ENCODE results near the gene MITF. TPM values are rescaled to one million over a fixed set of nuclear protein-coding genes. Genes with fewer than 3 reads are reported as not detected.

Gene MITF
- polyA plus RNA-seq, 1 donor: 2.8 TPM

DNA sequence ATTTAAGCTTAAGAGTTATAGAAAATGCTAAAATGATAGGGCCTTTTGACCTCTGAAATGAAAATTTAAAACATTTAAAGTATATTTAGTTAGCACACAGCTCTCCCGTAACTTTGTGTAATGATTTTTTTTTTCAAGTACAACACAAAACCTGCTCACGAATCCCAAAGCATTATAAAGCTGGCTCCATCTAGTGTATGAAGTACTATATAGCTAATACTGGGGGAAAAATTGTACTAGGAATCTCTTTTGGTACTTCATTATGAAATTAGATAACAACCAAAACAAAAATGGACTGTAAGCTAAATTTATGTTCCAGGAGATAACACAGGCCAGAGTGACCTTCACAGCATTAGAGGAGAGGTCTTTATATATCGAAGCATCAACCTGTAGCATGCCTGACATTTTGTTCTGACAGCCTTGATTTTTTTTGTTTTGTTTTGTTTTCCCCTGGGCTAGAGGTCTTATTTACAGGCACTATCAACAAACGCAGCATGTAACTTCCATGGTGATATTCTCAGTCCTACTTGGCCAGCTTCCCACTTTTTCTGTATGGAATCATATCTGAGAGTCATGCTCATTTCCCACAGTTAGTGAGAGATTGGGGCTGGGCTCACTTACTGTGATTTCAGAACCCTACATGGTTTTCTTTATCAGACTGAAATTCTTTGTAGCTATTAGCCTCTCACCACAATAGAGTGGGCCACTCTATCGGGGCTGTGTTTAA lies 116.3 kb downstream of the MITF start:
- Histone ChIP-seq H3K27me3 (ENCODE audit: control insufficient read depth, insufficient read depth, low read length) (no peaks in the 10 kb centered on the region), H3K9me3 (ENCODE audit: control insufficient read depth, low read depth, low read length) (no peaks in the 10 kb centered on the region), H3K4me1 (ENCODE audit: control insufficient read depth, insufficient read depth, low read length) (no peaks in the 10 kb centered on the region), H3K4me3 (ENCODE audit: low read length) (no peak overlapping the region), H3K36me3 (ENCODE audit: control insufficient read depth, insufficient read depth, low read length) (no peaks in the 10 kb centered on the region), H3K27ac (ENCODE audit: low read length) (no peak overlapping the region)
- DNase-seq: no peak
- 33% methylated on average over 1 of the region's 5 CpGs for WGBS (ENCODE audit: insufficient coverage, low lambda C conversion rate)

DNA sequence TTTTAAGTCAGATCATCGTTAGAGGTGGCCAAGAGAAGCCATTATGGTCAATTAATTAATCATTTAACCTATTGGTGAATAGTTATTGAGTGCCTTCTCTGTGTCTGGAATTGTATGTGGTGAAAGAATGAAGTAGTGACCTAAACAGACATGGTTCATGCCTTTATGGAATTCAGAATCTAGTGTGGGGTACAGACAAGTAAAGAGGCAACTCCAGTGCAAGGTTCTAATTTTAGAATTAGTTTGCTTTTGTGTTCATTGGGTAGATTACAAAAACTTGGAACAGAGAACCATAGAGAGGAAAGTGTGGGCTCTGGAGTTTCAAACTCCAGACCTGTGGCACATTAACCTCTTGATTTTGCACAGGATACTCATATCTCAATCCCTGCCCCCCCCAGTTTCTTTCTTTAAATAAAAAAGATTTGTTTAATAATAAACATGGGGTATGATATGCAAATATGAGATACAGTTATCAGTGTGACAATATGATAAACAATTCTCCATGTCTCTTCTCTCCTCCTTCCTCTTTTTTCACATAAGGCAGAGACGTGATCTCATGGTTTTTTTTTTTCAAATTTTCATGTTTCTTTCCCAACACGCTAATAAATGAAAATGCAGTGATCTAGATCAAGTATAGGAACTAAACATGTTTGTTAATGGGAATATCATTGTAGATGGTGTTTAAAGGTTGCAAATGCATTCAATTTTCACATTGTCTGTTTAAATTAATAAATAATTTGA lies 117.9 kb downstream of the MITF start:
- no peaks in the 10 kb centered on the region for H3K36me3 ChIP-seq (ENCODE audit: control insufficient read depth, insufficient read depth, low read length)
- no peak overlapping the region for H3K27ac ChIP-seq (ENCODE audit: low read length)
- WGBS (ENCODE audit: insufficient coverage, low lambda C conversion rate): 86% methylated on average over 3 of the region's 3 CpGs
- DNase-seq: no peak
- no peaks in the 10 kb centered on the region for H3K27me3 ChIP-seq (ENCODE audit: control insufficient read depth, insufficient read depth, low read length)
- no peaks in the 10 kb centered on the region for H3K4me1 ChIP-seq (ENCODE audit: control insufficient read depth, insufficient read depth, low read length)
- H3K9me3 ChIP-seq (ENCODE audit: control insufficient read depth, low read depth, low read length): no peaks in the 10 kb centered on the region
- no peak overlapping the region for H3K4me3 ChIP-seq (ENCODE audit: low read length)

DNA sequence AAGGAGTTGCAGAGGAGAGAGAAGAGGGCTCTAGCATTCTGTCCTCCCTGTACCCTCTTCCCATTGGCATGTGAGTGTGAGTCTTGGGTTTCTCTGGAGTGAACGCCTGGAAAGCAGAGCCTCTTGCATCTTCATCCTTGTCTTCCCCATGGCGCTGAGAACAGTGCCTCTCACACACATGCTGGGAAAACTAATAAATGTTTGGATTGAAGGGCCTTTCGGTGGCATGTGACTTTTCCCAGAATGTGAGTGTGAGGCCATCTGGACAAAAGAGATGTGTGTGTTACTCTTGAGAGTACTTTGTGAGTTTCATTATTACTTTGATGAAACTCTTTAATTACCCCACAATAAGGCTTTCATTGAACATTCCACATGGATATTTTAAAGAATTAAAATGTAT lies 122.3 kb downstream of the MITF start:
- no CpG with 5 or more reads among the region's 3 CpGs for WGBS (ENCODE audit: insufficient coverage, low lambda C conversion rate)
- H3K9me3 ChIP-seq (ENCODE audit: control insufficient read depth, low read depth, low read length): no peaks in the 10 kb centered on the region
- no peak overlapping the region for H3K27ac ChIP-seq (ENCODE audit: low read length)
- H3K36me3 ChIP-seq (ENCODE audit: control insufficient read depth, insufficient read depth, low read length): no peaks in the 10 kb centered on the region
- H3K4me1 ChIP-seq (ENCODE audit: control insufficient read depth, insufficient read depth, low read length): peaks cover 4% of the 10 kb centered on the region
- no peak overlapping the region for H3K4me3 ChIP-seq (ENCODE audit: low read length)
- no peaks in the 10 kb centered on the region for H3K27me3 ChIP-seq (ENCODE audit: control insufficient read depth, insufficient read depth, low read length)
- DNase-seq: no peak

DNA sequence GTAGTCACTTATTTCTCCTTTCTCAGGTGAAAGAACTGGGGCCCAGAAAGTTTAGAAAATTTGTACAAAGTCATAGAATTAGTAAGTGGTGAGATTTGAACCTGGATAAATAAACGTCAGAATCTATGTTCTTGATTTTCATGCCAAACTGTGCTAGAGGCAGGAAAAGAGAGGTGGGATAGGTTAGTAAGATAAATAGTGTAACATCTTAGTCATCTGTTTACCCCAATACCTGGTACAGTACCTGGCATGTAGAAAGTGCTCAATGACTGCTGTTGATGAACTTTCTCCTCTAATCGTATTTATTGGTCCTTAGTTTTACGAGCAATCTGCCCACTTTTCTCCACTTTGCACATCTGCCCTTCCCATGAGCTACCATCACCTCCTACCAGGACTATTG lies 124.9 kb downstream of the MITF start:
- no peak for DNase-seq
- H3K36me3 ChIP-seq (ENCODE audit: control insufficient read depth, insufficient read depth, low read length): no peaks in the 10 kb centered on the region
- H3K27ac ChIP-seq (ENCODE audit: low read length): peak overlapping the region; percentile 16
- 100% methylated on average over 2 of the region's 3 CpGs for WGBS (ENCODE audit: insufficient coverage, low lambda C conversion rate)
- no peaks in the 10 kb centered on the region for H3K9me3 ChIP-seq (ENCODE audit: control insufficient read depth, low read depth, low read length)
- H3K27me3 ChIP-seq (ENCODE audit: control insufficient read depth, insufficient read depth, low read length): no peaks in the 10 kb centered on the region
- H3K4me1 ChIP-seq (ENCODE audit: control insufficient read depth, insufficient read depth, low read length): peaks cover 4% of the 10 kb centered on the region
- H3K4me3 ChIP-seq (ENCODE audit: low read length): no peak overlapping the region

DNA sequence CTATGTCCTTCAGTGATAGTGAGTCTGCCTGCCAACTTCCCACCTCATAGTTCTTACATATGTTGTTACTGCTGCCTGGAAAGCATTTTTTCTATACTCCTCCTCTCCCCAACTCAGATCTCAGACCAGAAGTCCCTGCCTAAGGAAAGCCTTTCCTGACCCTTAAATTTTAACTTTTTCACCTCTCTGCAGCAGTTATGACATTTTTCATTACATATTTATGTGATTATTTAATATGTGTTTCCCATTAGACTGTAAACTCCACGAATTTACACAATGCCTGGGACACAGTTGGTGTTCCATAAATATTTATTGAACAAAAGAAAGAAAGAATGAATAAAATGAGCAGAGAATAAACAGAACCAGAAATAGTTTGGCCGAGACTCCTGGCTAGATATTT lies 125.5 kb downstream of the MITF start:
- peak overlapping the region; percentile 16 for H3K27ac ChIP-seq (ENCODE audit: low read length)

DNA sequence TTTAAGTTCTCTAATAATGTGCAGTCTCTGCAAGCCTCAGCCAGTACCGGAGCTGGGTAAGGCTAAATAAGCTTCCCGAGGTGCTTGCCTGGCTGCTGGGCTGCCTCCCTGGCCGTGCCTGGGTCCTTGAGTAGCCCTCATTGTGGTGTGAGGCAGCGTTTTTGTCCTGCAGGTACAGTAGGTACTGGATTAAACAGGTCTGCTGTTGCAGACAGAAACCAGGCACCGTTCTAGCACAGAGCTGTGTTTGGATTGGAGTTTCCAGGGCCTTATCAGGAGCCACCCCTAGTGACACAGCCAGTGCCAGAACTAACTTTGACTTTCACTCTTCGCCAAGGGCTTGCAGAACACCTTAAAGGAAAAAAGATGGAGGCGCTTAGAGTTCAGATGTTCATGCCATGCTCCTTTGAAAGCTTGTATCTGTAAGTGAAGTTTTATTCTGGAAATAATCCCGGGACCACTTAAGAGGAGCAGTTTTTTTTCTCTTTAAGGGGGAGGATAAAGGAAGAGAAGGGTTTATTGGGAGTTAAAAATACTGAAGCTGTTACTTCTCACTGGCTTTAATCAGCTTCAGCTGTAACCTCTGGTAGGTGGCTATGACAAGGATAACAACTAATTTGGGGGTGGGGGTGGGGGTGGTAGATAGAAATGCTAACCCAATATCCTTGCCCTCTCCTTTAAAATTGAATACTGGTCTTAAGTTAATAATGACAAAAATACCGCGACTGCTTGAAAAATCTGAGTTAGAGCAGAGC lies 126.8 kb downstream of the MITF start:
- no peak for DNase-seq
- peak overlapping the region; percentile 12 for H3K27ac ChIP-seq (ENCODE audit: low read length)
- H3K4me3 ChIP-seq (ENCODE audit: low read length): no peak overlapping the region
- no peaks in the 10 kb centered on the region for H3K27me3 ChIP-seq (ENCODE audit: control insufficient read depth, insufficient read depth, low read length)
- H3K4me1 ChIP-seq (ENCODE audit: control insufficient read depth, insufficient read depth, low read length): peaks cover 4% of the 10 kb centered on the region
- H3K9me3 ChIP-seq (ENCODE audit: control insufficient read depth, low read depth, low read length): no peaks in the 10 kb centered on the region
- WGBS (ENCODE audit: insufficient coverage, low lambda C conversion rate): 93% methylated on average over 2 of the region's 10 CpGs
- H3K36me3 ChIP-seq (ENCODE audit: control insufficient read depth, insufficient read depth, low read length): no peaks in the 10 kb centered on the region

More for the DNA sequence above, 125.5 kb downstream of the MITF start:
- Histone ChIP-seq H3K36me3 (ENCODE audit: control insufficient read depth, insufficient read depth, low read length) (no peaks in the 10 kb centered on the region), H3K9me3 (ENCODE audit: control insufficient read depth, low read depth, low read length) (no peaks in the 10 kb centered on the region), H3K4me1 (ENCODE audit: control insufficient read depth, insufficient read depth, low read length) (peaks cover 4% of the 10 kb centered on the region), H3K4me3 (ENCODE audit: low read length) (no peak overlapping the region), H3K27me3 (ENCODE audit: control insufficient read depth, insufficient read depth, low read length) (no peaks in the 10 kb centered on the region)
- DNase-seq: peak in 1 of 2 donors; percentile 9
- 85% methylated on average over 2 of the region's 2 CpGs for WGBS (ENCODE audit: insufficient coverage, low lambda C conversion rate)

DNA sequence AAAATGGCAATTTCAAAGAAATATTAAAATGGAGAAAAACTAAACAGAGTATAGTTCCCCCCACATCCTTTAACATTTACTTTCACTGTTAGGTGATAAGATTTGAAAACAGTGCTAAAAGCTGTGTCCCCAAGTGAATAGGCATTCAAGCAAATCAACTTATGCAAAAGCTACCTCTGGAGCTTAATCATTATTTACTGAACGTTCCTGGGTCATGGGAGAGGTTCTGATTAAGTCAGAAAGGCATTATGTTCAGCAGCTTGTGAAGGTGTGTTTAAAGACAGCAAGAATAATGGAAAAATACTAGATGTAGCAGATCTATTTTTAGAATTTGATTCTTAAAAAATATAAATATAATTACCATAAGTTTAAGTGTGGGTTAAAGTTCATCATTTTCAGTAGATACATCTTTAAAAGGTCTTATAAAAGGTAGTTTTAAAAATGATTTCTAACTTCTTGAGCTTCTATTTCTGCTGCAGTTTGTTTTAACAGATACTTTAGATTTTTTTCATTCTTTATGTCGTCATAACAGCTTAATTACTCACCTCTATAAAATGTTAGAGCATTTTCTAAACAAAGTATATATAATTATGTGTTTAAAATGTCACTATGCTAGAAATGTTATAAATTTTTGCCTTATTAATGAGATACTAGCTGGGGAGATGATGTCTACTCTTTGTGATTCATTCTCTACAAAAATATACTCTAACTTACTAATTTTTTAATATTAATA lies 127.9 kb downstream of the MITF start:
- no peaks in the 10 kb centered on the region for H3K9me3 ChIP-seq (ENCODE audit: control insufficient read depth, low read depth, low read length)
- no peak overlapping the region for H3K4me3 ChIP-seq (ENCODE audit: low read length)
- H3K27me3 ChIP-seq (ENCODE audit: control insufficient read depth, insufficient read depth, low read length): no peaks in the 10 kb centered on the region
- H3K36me3 ChIP-seq (ENCODE audit: control insufficient read depth, insufficient read depth, low read length): no peaks in the 10 kb centered on the region
- peaks cover 4% of the 10 kb centered on the region for H3K4me1 ChIP-seq (ENCODE audit: control insufficient read depth, insufficient read depth, low read length)
- no peak for DNase-seq
- H3K27ac ChIP-seq (ENCODE audit: low read length): no peak overlapping the region
- 33% methylated on average over 1 of the region's 2 CpGs for WGBS (ENCODE audit: insufficient coverage, low lambda C conversion rate)

DNA sequence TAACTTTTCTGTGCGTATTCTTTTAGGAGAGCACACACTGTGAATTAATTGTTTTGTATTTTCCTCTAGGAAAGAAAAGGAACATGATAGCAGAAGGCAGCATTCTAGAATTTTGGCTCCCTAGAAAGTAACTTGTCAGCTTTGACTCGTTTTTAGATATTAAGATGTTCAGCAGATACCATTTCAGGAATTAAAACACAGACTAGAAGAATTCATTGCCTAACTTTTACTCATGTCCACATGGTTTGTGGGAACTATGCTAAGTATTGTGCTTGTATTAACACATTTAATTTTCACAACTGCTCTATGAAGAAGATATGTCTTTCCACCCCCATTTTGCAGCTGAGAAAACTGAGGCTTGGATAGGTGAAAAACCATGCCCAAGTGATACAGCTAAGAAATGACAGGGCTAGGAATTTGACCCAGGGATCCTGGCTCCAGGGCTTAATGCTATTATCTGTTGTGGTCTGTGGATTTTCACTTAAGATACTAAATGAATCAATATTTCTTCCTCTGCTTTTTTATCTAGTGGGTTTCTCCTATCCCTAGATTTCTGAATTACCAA lies 128.8 kb downstream of the MITF start:
- H3K27ac ChIP-seq (ENCODE audit: low read length): no peak overlapping the region
- no peaks in the 10 kb centered on the region for H3K36me3 ChIP-seq (ENCODE audit: control insufficient read depth, insufficient read depth, low read length)
- H3K4me3 ChIP-seq (ENCODE audit: low read length): no peak overlapping the region
- H3K9me3 ChIP-seq (ENCODE audit: control insufficient read depth, low read depth, low read length): no peaks in the 10 kb centered on the region
- no peaks in the 10 kb centered on the region for H3K27me3 ChIP-seq (ENCODE audit: control insufficient read depth, insufficient read depth, low read length)
- no peak for DNase-seq
- peaks cover 4% of the 10 kb centered on the region for H3K4me1 ChIP-seq (ENCODE audit: control insufficient read depth, insufficient read depth, low read length)
- 100% methylated on average over 1 of the region's 2 CpGs for WGBS (ENCODE audit: insufficient coverage, low lambda C conversion rate)

DNA sequence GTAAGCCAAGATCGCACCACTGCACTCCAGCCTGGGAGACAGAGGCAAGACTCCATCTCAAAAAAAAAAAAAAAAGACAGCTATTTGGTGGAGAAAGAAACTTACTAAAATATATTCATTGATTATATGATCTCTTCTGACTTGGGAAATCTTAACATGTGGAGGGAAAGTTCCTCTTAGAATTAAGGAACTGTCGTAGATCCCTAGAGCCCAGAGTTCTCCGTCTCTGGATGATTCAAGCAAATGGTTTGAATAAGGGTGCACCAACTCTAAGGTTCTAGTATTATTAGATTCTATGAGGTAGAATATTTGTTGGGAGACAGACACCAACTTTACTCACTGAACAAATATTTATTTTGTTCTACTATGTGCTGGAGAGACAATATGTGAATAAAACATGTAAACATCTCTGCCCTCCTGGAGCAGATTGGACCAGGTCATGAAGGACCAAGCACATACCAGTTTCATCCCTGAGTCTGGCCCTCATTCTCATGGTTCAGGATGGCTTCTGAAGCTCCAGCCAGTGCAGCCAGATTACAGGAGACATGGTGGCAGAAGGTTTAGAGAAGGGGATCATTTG lies 129.7 kb downstream of the MITF start:
- no peak overlapping the region for H3K27ac ChIP-seq (ENCODE audit: low read length)
- peaks cover 4% of the 10 kb centered on the region for H3K4me1 ChIP-seq (ENCODE audit: control insufficient read depth, insufficient read depth, low read length)
- no CpG with 5 or more reads among the region's 3 CpGs for WGBS (ENCODE audit: insufficient coverage, low lambda C conversion rate)
- DNase-seq: no peak
- H3K4me3 ChIP-seq (ENCODE audit: low read length): no peak overlapping the region
- H3K27me3 ChIP-seq (ENCODE audit: control insufficient read depth, insufficient read depth, low read length): no peaks in the 10 kb centered on the region
- H3K9me3 ChIP-seq (ENCODE audit: control insufficient read depth, low read depth, low read length): no peaks in the 10 kb centered on the region
- no peaks in the 10 kb centered on the region for H3K36me3 ChIP-seq (ENCODE audit: control insufficient read depth, insufficient read depth, low read length)
